H9 (cell line): ENCODE results near the gene EML1. TPM values are rescaled to one million over a fixed set of nuclear protein-coding genes. Genes with fewer than 3 reads are reported as not detected.

Experiments used
- DNase-seq: peaks from one replicate; pipeline ENCODE4 v3.0.0-alpha.2; 2017
- H2AFZ ChIP-seq: one replicate; pipeline ENCODE4 v1.6.1; 2013; ENCODE audit warnings: mild to moderate bottlenecking, low read length, control low read depth, moderate library complexity
- H2AK5ac ChIP-seq: 2 replicates; pipeline ENCODE4 v1.6.1; 2013; ENCODE audit warnings: low read length, control low read depth, mixed read lengths; ENCODE audit not compliant: insufficient read length
- H2BK120ac ChIP-seq: one replicate; pipeline ENCODE4 v1.6.1; 2013; ENCODE audit warnings: low read depth, mild to moderate bottlenecking, low read length, control low read depth, inconsistent platforms; ENCODE audit not compliant: poor library complexity, severe bottlenecking
- H2BK12ac ChIP-seq: 2 replicates; pipeline ENCODE4 v1.6.1; 2013; ENCODE audit warnings: low read length, control low read depth, mixed read lengths, low read depth; ENCODE audit not compliant: insufficient read length
- H2BK15ac ChIP-seq: 2 replicates; pipeline ENCODE4 v1.6.1; 2013; ENCODE audit warnings: low read depth, low read length, control low read depth
- H2BK20ac ChIP-seq: one replicate; pipeline ENCODE4 v1.6.1; 2013; ENCODE audit warnings: low read depth, mild to moderate bottlenecking, low read length, control low read depth, inconsistent platforms; ENCODE audit not compliant: poor library complexity, severe bottlenecking
- H2BK5ac ChIP-seq: 2 replicates; pipeline ENCODE4 v1.6.1; 2013; ENCODE audit warnings: low read length, control low read depth, mixed read lengths; ENCODE audit not compliant: insufficient read length
- H3K14ac ChIP-seq: 2 replicates; pipeline ENCODE4 v1.6.1; 2013; ENCODE audit warnings: low read length, control low read depth; ENCODE audit not compliant: insufficient read depth
- H3K18ac ChIP-seq: 2 replicates; pipeline ENCODE4 v1.6.1; 2013; ENCODE audit warnings: low read depth, mild to moderate bottlenecking, mixed read lengths, low read length, control low read depth; ENCODE audit not compliant: insufficient read length
- H3K23ac ChIP-seq: 2 replicates; pipeline ENCODE4 v1.6.1; 2013; ENCODE audit warnings: low read length, control low read depth, mixed read lengths, low read depth; ENCODE audit not compliant: insufficient read length
- H3K23me2 ChIP-seq: 2 replicates; pipeline ENCODE4 v1.6.1; 2013; ENCODE audit warnings: low read depth, mild to moderate bottlenecking, mixed read lengths, low read length, control low read depth; ENCODE audit not compliant: insufficient read length, poor library complexity, severe bottlenecking
- H3K27ac ChIP-seq: 2 replicates; pipeline ENCODE4 v1.5.1; 2013; ENCODE audit warnings: low read length, control low read depth, mixed read lengths, low read depth; ENCODE audit not compliant: insufficient read length
- H3K27me3 ChIP-seq: 2 replicates; pipeline ENCODE4 v1.6.1; 2013; ENCODE audit warnings: low read length, control low read depth, inconsistent platforms; ENCODE audit not compliant: insufficient read depth
- H3K4ac ChIP-seq: 2 replicates; pipeline ENCODE4 v1.6.1; 2013; ENCODE audit warnings: low read depth, mild to moderate bottlenecking, control low read depth, inconsistent platforms, low read length, moderate library complexity
- H3K4me1 ChIP-seq: 2 replicates; pipeline ENCODE4 v1.6.1; 2013; ENCODE audit warnings: low read length, control low read depth, inconsistent platforms; ENCODE audit not compliant: insufficient read depth
- H3K4me2 ChIP-seq: 2 replicates; pipeline ENCODE4 v1.6.1; 2013; ENCODE audit warnings: low read length, control low read depth, mixed read lengths; ENCODE audit not compliant: insufficient read length, insufficient read depth
- H3K56ac ChIP-seq: 2 replicates; pipeline ENCODE4 v1.6.1; 2013; ENCODE audit warnings: low read depth, mild to moderate bottlenecking, mixed read lengths, low read length, control low read depth; ENCODE audit not compliant: insufficient read length
- H3K79me1 ChIP-seq: 2 replicates; pipeline ENCODE4 v1.6.1; 2013; ENCODE audit warnings: low read depth, mild to moderate bottlenecking, moderate library complexity, low read length, control low read depth, inconsistent platforms; ENCODE audit not compliant: insufficient read depth, poor library complexity, severe bottlenecking
- H3K79me2 ChIP-seq: 2 replicates; pipeline ENCODE4 v1.6.1; 2013; ENCODE audit warnings: low read length, control low read depth, inconsistent platforms; ENCODE audit not compliant: insufficient read depth
- H3K9ac ChIP-seq: 2 replicates; pipeline ENCODE4 v1.6.1; 2013; ENCODE audit warnings: low read length, control low read depth, mixed read lengths; ENCODE audit not compliant: insufficient read length; ENCODE audit errors: extremely low read depth
- H3K9me3 ChIP-seq: one replicate; pipeline ENCODE4 v1.6.1; 2013; ENCODE audit warnings: low read depth, low read length, inconsistent platforms; ENCODE audit not compliant: control insufficient read depth
- H3T11ph ChIP-seq: one replicate; pipeline ENCODE4 v1.6.1; 2013; ENCODE audit warnings: mild to moderate bottlenecking, low read length, control low read depth, inconsistent platforms
- H4K20me1 ChIP-seq: one replicate; pipeline ENCODE4 v1.6.1; 2013; ENCODE audit not compliant: control insufficient read depth, insufficient read length, insufficient read depth
- H4K5ac ChIP-seq: 2 replicates; pipeline ENCODE4 v1.6.1; 2013; ENCODE audit warnings: low read depth, mild to moderate bottlenecking, mixed read lengths, low read length, control low read depth; ENCODE audit not compliant: insufficient read length
- H4K8ac ChIP-seq: replicated peaks from 2 replicates; pipeline ENCODE4 v1.6.1; 2013; ENCODE audit warnings: low read length, control low read depth, mixed read lengths, low read depth; ENCODE audit not compliant: insufficient read length
- H4K91ac ChIP-seq: 2 replicates; pipeline ENCODE4 v1.6.1; 2013; ENCODE audit warnings: low read depth, mild to moderate bottlenecking, moderate library complexity, mixed read lengths, low read length, control low read depth; ENCODE audit not compliant: insufficient read length
- H3K27ac Mint-ChIP-seq, 3 experiments: 2 replicates in 2 of 3; 3 replicates in 1 of 3; pipeline ENCODE4 v1.8.0; 2020 to 2021; ENCODE audit warnings: mixed read lengths in 3 of 3, mild to moderate bottlenecking in 1 of 3, moderate library complexity in 1 of 3
- H3K27me3 Mint-ChIP-seq: 2 replicates; pipeline ENCODE4 v1.8.0; 2021; ENCODE audit warnings: low read depth, mild to moderate bottlenecking, moderate library complexity, mixed read lengths
- H3K36me3 Mint-ChIP-seq, 3 experiments: 2 replicates in 2 of 3; 3 replicates in 1 of 3; pipeline ENCODE4 v1.8.0; 2020 to 2021; ENCODE audit warnings: low read depth in 3 of 3, mixed read lengths in 3 of 3; ENCODE audit not compliant: insufficient read depth in 1 of 3
- H3K4me1 Mint-ChIP-seq, 2 experiments: 2 replicates each; pipeline ENCODE4 v1.8.0; 2020; ENCODE audit warnings: mixed read lengths in 2 of 2
- H3K4me3 Mint-ChIP-seq, 2 experiments: 2 replicates in 1 of 2; 3 replicates in 1 of 2; pipeline ENCODE4 v1.8.0; 2020 to 2021; ENCODE audit warnings: mild to moderate bottlenecking in 2 of 2, mixed read lengths in 2 of 2, moderate library complexity in 1 of 2
- H3K9me3 Mint-ChIP-seq, 2 experiments: 2 replicates in 1 of 2; 3 replicates in 1 of 2; pipeline ENCODE4 v1.8.0; 2020; ENCODE audit warnings: mild to moderate bottlenecking in 2 of 2, mixed read lengths in 2 of 2, moderate library complexity in 1 of 2
- WGBS: extraction: QIAGEN DNeasy Blood & Tissue Kit; methylation state at CpG from one replicate; pipeline ENCODE4 v1.1.7; 2013; ENCODE audit warnings: missing lambda C conversion rate, low lambda C conversion rate, mixed read lengths; ENCODE audit not compliant: insufficient read length; ENCODE audit errors: extremely low coverage; 5-methylcytosine and 5-hydroxymethylcytosine counted together
- total RNA-seq: library from RNA; stranded (reverse); gene quantifications from 2 replicates; pipeline ENCODE4 v1.2.1, GENCODE V29; 2021
- TF ChIP-seq, protein P1 (sequence below): fragments of 200-600 bp; sonication (generic); conservative IDR thresholded peaks from 3 replicates; pipeline ENCODE4 v1.8.0; 2021; ENCODE audit warnings: antibody characterized with exemption, mild to moderate bottlenecking

Gene EML1
- total RNA-seq, 1 experiment from 2014 or later = 16.7 TPM

DNA sequence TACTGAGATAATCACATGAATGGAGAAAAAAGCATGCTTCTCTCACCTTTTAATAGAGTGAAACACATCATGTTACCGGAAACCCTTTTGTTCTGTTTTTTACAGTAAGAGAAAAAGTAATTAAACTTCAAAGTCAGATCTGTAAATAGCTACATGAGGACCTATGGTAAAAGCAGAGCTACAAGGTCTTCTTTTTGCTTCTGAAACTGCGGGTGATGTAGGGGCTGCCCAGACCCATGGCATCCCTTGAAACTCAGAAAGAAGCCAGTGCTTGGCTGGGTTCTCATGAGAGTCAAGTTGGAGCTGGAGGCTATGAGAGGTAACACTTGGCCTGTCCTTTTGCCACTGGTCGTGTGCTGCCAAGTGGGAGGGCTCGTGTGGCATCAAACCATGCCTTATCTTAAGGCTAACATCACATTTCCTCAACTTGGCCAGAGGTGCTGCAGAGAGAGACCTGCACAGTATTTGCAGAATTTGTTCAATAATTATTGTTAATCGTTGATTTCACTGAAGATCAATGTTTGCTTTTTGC is 47.6 kb downstream of the EML1 start:
- Mint-ChIP-seq H3K36me3 (no peaks in the 10 kb centered on the region; a peak in 1 of 7 replicates), H3K9me3 (no peaks in the 10 kb centered on the region), H3K27me3 (peaks cover 11% of the 10 kb centered on the region), H3K4me3 (no peak overlapping the region), H3K27ac (no peak overlapping the region), H3K4me1 (peaks cover 41 to 45% of the 10 kb centered on the region in 2 experiments)
- no peak overlapping the region for H2BK12ac ChIP-seq
- H2AFZ ChIP-seq = no peak overlapping the region
- no peak overlapping the region for H2BK120ac ChIP-seq
- H3K4me1 ChIP-seq = peaks cover 10% of the 10 kb centered on the region
- no peak overlapping the region for H3T11ph ChIP-seq
- H3K4me2 ChIP-seq = no peak overlapping the region
- no peaks in the 10 kb centered on the region for H3K79me2 ChIP-seq
- H3K27ac ChIP-seq = no peak overlapping the region
- 0 out of 2 replicates have a peak, but pooled peaks cover 2% of the 10 kb centered on the region for H3K27me3 ChIP-seq
- no peaks in the 10 kb centered on the region for H3K23me2 ChIP-seq
- no peak overlapping the region for H3K18ac ChIP-seq
- TF ChIP-seq, protein P1, sequence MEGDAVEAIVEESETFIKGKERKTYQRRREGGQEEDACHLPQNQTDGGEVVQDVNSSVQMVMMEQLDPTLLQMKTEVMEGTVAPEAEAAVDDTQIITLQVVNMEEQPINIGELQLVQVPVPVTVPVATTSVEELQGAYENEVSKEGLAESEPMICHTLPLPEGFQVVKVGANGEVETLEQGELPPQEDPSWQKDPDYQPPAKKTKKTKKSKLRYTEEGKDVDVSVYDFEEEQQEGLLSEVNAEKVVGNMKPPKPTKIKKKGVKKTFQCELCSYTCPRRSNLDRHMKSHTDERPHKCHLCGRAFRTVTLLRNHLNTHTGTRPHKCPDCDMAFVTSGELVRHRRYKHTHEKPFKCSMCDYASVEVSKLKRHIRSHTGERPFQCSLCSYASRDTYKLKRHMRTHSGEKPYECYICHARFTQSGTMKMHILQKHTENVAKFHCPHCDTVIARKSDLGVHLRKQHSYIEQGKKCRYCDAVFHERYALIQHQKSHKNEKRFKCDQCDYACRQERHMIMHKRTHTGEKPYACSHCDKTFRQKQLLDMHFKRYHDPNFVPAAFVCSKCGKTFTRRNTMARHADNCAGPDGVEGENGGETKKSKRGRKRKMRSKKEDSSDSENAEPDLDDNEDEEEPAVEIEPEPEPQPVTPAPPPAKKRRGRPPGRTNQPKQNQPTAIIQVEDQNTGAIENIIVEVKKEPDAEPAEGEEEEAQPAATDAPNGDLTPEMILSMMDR = no peak
- H4K5ac ChIP-seq = no peak overlapping the region
- no peaks in the 10 kb centered on the region for H4K20me1 ChIP-seq
- H3K56ac ChIP-seq = no peak overlapping the region
- DNase-seq = no peak
- H3K79me1 ChIP-seq = no peaks in the 10 kb centered on the region
- no peak overlapping the region for H3K14ac ChIP-seq
- no peak overlapping the region for H2AK5ac ChIP-seq
- H3K23ac ChIP-seq = no peak overlapping the region
- no CpG with 5 or more reads among the region's 5 CpGs for WGBS
- H4K91ac ChIP-seq = no peak overlapping the region
- no peak overlapping the region for H3K4ac ChIP-seq
- no peak overlapping the region for H2BK5ac ChIP-seq
- H4K8ac ChIP-seq = no peak overlapping the region
- no peak overlapping the region for H2BK20ac ChIP-seq
- H3K9me3 ChIP-seq = no peaks in the 10 kb centered on the region
- no peak overlapping the region for H2BK15ac ChIP-seq
- no peak overlapping the region for H3K9ac ChIP-seq
